ENCODE measurements around the gene IFI16.

- no peak for TF ChIP-seq USF2 (IDR thresholded peaks at IDR 0.05)
- no peak for TF ChIP-seq CTCF (IDR thresholded peaks at IDR 0.05)
- TF ChIP-seq RAD21 (conservative IDR thresholded peaks at IDR 0.05 in 1 of 2, IDR thresholded peaks at IDR 0.05 in 1 of 2) = no peak
- TF ChIP-seq POLR2A (IDR thresholded peaks at IDR 0.05; ENCODE audit: low read length) = no peak
- no peak for TF ChIP-seq MYC (IDR thresholded peaks at IDR 0.05; ENCODE audit: borderline replicate concordance, low read length)
- TF ChIP-seq RFX5 (IDR thresholded peaks at IDR 0.05) = no peak
- no peak for TF ChIP-seq CBX2 (IDR thresholded peaks at IDR 0.05; ENCODE audit: borderline replicate concordance, low read depth)
- TF ChIP-seq JUN (IDR thresholded peaks at IDR 0.05) = no peak
- TF ChIP-seq EHMT2 (IDR thresholded peaks at IDR 0.05; ENCODE audit: low read depth) = no peak
- no peak for TF ChIP-seq NR3C1 (IDR thresholded peaks at IDR 0.05)
- no peak for TF ChIP-seq MAFK (IDR thresholded peaks at IDR 0.05; ENCODE audit: partially characterized antibody)
- no peak for TF ChIP-seq PBX3 (IDR thresholded peaks at IDR 0.05)
- TF ChIP-seq BHLHE40 (IDR thresholded peaks at IDR 0.05; ENCODE audit: low read depth, low read length) = no peak
- TF ChIP-seq FOSL2 (IDR thresholded peaks at IDR 0.05) = no peak
- no peak for TF ChIP-seq FOSL2 (CRISPR knock-in tag; IDR thresholded peaks at IDR 0.05)
Measured at GRCh38 chr1:158972841-158973240, 36.9 kb upstream of the IFI16 start.
